Omental fat pad (tissue), 4 donors: ENCODE measurements around the gene NT5DC4. TPM values are rescaled to one million over a fixed set of nuclear protein-coding genes. Genes with fewer than 3 reads are reported as not detected.

Experiments
- ATAC-seq: fragments of 150-250 bp; one replicate; pipeline ENCODE4 v1.9.1; 2016; ENCODE audit warnings: mild to moderate bottlenecking, moderate library complexity; ENCODE audit not compliant: low FRiP score
- DNase-seq: peaks from one replicate; pipeline ENCODE4 v3.0.0-alpha.2; 2019; ENCODE audit warnings: low spot score
- CTCF ChIP-seq, 3 donors: fragments of 450-650 bp; IDR thresholded peaks; one replicate each; pipeline ENCODE4 v1.5.1; 2016 to 2017; ENCODE audit warnings: antibody characterized with exemption in 3 of 3, mild to moderate bottlenecking in 3 of 3, moderate library complexity in 2 of 3
- total RNA-seq, 4 donors: library from RNA; depleted of rRNA; stranded (reverse); fragments of >200 nt; gene quantifications; one replicate each; pipeline ENCODE4 v1.1.0, GENCODE V29; 2016

Gene NT5DC4
- total RNA-seq, 4 donors from 2014 or later: 0.56 TPM; not detected in 3

- no peak for ATAC-seq
- no peak for TF ChIP-seq CTCF (IDR thresholded peaks at IDR 0.05)
- DNase-seq: no peak
Measured at GRCh38 chr2:112773556-112773955, 52.7 kb downstream of the NT5DC4 start.

GRCh38 chr2:112774536-112775285, 53.9 kb downstream of the NT5DC4 start:
- no peak for TF ChIP-seq CTCF (IDR thresholded peaks at IDR 0.05)
- no peak for DNase-seq
- no peak for ATAC-seq

- ATAC-seq (no peak), DNase-seq (no peak)
- TF ChIP-seq CTCF (IDR thresholded peaks at IDR 0.05): no peak
Measured at GRCh38 chr2:112776113-112776512, 55.3 kb downstream of the NT5DC4 start.

GRCh38 chr2:112777036-112777435, 56.2 kb downstream of the NT5DC4 start:
- no peak for ATAC-seq
- no peak for DNase-seq
- no peak for TF ChIP-seq CTCF (IDR thresholded peaks at IDR 0.05)

GRCh38 chr2:112779598-112779997, 58.8 kb downstream of the NT5DC4 start:
- no peak for ATAC-seq
- DNase-seq: no peak
- no peak for TF ChIP-seq CTCF (IDR thresholded peaks at IDR 0.05)

- no peak for DNase-seq
- no peak for ATAC-seq
- no peak for TF ChIP-seq CTCF (IDR thresholded peaks at IDR 0.05)
Measured at GRCh38 chr2:112782234-112782799, 61.5 kb downstream of the NT5DC4 start.

- TF ChIP-seq CTCF (IDR thresholded peaks at IDR 0.05): no peak
- DNase-seq: no peak
- ATAC-seq: no peak
Measured at GRCh38 chr2:112783187-112783714, 62.4 kb downstream of the NT5DC4 start.
